Measurements from ENCODE around the gene FKBP15. TPM values are rescaled to one million over a fixed set of nuclear protein-coding genes. Genes with fewer than 3 reads are reported as not detected.

Gene FKBP15
- total and polyA plus RNA-seq, 2 of the 13 experiments (the other 11 are each of a cell fraction or from before 2014, with no cell fraction given): 12.3 to 18.6 TPM

DNA sequence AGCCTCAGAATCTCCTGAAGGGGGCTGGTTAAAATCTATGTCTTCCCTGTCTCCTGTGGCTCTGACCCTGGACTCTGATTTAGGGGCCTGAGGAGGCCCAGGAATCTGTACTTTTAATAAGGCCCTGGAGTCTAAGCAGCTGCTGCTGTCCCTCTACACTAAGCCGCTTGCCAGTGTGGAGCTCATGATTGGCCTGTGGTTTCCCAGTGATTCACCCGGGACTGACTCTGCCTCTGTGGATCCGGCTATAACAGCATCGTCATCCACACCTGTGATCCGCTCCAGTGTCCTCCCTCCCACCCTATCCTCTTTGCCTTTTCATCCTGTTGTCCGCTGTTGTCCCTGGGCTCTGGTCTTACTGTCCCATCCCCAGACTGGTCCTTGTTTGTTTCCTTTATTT is 66.6 kb downstream of the FKBP15 start (continued):
- TF ChIP-seq ZNF460 (CRISPR knock-in tag; IDR thresholded peaks at IDR 0.05; ENCODE audit: borderline replicate concordance) (no peak), SUZ12 (IDR thresholded peaks at IDR 0.05; ENCODE audit: low read depth, low read length) (no peak), NCOR1 (IDR thresholded peaks at IDR 0.05; ENCODE audit: borderline replicate concordance, low read length) (no peak), NR2F6 (IDR thresholded peaks at IDR 0.05) (no peak), NR2F6 (CRISPR knock-in tag; IDR thresholded peaks at IDR 0.05) (no peak)
- TF ChIP-seq, protein P1, sequence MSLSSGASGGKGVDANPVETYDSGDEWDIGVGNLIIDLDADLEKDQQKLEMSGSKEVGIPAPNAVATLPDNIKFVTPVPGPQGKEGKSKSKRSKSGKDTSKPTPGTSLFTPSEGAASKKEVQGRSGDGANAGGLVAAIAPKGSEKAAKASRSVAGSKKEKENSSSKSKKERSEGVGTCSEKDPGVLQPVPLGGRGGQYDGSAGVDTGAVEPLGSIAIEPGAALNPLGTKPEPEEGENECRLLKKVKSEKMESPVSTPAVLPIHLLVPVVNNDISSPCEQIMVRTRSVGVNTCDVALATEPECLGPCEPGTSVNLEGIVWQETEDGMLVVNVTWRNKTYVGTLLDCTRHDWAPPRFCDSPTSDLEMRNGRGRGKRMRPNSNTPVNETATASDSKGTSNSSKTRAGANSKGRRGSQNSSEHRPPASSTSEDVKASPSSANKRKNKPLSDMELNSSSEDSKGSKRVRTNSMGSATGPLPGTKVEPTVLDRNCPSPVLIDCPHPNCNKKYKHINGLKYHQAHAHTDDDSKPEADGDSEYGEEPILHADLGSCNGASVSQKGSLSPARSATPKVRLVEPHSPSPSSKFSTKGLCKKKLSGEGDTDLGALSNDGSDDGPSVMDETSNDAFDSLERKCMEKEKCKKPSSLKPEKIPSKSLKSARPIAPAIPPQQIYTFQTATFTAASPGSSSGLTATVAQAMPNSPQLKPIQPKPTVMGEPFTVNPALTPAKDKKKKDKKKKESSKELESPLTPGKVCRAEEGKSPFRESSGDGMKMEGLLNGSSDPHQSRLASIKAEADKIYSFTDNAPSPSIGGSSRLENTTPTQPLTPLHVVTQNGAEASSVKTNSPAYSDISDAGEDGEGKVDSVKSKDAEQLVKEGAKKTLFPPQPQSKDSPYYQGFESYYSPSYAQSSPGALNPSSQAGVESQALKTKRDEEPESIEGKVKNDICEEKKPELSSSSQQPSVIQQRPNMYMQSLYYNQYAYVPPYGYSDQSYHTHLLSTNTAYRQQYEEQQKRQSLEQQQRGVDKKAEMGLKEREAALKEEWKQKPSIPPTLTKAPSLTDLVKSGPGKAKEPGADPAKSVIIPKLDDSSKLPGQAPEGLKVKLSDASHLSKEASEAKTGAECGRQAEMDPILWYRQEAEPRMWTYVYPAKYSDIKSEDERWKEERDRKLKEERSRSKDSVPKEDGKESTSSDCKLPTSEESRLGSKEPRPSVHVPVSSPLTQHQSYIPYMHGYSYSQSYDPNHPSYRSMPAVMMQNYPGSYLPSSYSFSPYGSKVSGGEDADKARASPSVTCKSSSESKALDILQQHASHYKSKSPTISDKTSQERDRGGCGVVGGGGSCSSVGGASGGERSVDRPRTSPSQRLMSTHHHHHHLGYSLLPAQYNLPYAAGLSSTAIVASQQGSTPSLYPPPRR (CRISPR knock-in tag; IDR thresholded peaks at IDR 0.05; ENCODE audit: borderline replicate concordance): no peak

DNA sequence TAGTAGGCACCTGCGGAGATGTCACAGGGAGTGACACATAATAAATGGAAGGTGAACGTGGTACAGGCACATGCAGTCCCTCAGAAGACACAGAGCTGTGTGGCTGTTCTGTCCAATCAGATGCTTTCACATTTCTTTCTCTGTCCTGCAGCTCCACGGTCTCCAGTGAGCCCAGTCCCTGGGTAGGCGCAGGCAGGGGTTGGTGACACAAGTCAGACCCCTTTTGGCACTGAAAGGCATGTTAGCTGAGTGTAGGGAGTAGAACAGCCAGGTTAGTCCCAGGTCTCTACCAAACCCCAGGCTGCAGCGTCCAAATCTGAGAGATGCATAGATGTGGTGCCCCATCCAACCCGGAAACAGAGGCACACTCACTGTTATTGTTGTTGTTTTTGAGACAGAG is 67.5 kb downstream of the FKBP15 start:
- no peak overlapping the region for H3K9ac ChIP-seq (ENCODE audit: insufficient read depth, low read depth, low read length)
- H3K79me2 ChIP-seq (ENCODE audit: insufficient read depth, low read length): no peaks in the 10 kb centered on the region
- POLR2A ChIA-PET: no interaction called here
- CTCF ChIA-PET (ENCODE audit: low intra/inter-chr PET ratio, low total read pairs): interaction anchor here (1.0 kb wide), 1 partner anchor 12 kb away, joined by 3 read pairs; no protein-coding TSS in a partner anchor
- H4K20me1 ChIP-seq (ENCODE audit: insufficient read depth, low read length): no peaks in the 10 kb centered on the region
- H3K36me3 ChIP-seq (replicated peaks in 1 of 2; ENCODE audit: control insufficient read depth in 1 of 2, insufficient read depth in 2 of 2, low read length in 2 of 2): peaks cover 0 to under 1% of the 10 kb centered on the region in 2 experiments; a peak in 2 of 5 replicates
- H3K9me3 ChIP-seq (ENCODE audit: low read length): no peaks in the 10 kb centered on the region
- in situ Hi-C loops (cut with HindIII; ENCODE audit: extremely low pct_ligation_motif_present, low pct_unique_long_range_greater_than_20kb): no loop called here
- WGBS (ENCODE audit: low lambda C conversion rate): 92% methylated on average over 5 of the region's 6 CpGs
- ATAC-seq: no peak
- BruUV-seq (replicated peaks): no TSS peak
- DNase-seq (ENCODE audit: low spot score): no peak
- no peak overlapping the region for H2AFZ ChIP-seq (ENCODE audit: low read length)
- H3K27ac ChIP-seq (ENCODE audit: extremely low read length, insufficient read depth, low read length): no peak overlapping the region
- no peak overlapping the region for H3K4me2 ChIP-seq (ENCODE audit: low read depth, low read length)
- no peaks in the 10 kb centered on the region; a peak in 1 of 5 replicates for H3K27me3 ChIP-seq (ENCODE audit: control insufficient read depth in 1 of 2, insufficient read depth in 2 of 2, low read length in 2 of 2)
- peaks cover 55% of the 10 kb centered on the region for H3K4me1 ChIP-seq (ENCODE audit: insufficient read depth, low read length)
- no peak for FAIRE-seq
- no peak overlapping the region for H3K4me3 ChIP-seq (replicated peaks in 1 of 3; ENCODE audit: insufficient read depth in 1 of 3, low read depth in 2 of 3, low read length in 3 of 3)
- intact Hi-C loops (cut with micrococcal nuclease; ENCODE audit: unreplicated experiment): loop anchor here (5.0 kb wide), 1 partner anchor 69 kb away; the partner anchor contains the start of genes FKBP15 and SLC31A1
- TF ChIP-seq MBD4 (IDR thresholded peaks at IDR 0.05; ENCODE audit: borderline replicate concordance, low read length) (no peak), CHD4 (IDR thresholded peaks at IDR 0.05; ENCODE audit: borderline replicate concordance, low read length) (no peak), ZBTB38 (CRISPR knock-in tag; IDR thresholded peaks at IDR 0.05) (no peak), REL (CRISPR knock-in tag; conservative IDR thresholded peaks at IDR 0.05) (no peak), CHCHD3 (CRISPR knock-in tag; IDR thresholded peaks at IDR 0.05) (no peak)
- TF ChIP-seq, protein P2, sequence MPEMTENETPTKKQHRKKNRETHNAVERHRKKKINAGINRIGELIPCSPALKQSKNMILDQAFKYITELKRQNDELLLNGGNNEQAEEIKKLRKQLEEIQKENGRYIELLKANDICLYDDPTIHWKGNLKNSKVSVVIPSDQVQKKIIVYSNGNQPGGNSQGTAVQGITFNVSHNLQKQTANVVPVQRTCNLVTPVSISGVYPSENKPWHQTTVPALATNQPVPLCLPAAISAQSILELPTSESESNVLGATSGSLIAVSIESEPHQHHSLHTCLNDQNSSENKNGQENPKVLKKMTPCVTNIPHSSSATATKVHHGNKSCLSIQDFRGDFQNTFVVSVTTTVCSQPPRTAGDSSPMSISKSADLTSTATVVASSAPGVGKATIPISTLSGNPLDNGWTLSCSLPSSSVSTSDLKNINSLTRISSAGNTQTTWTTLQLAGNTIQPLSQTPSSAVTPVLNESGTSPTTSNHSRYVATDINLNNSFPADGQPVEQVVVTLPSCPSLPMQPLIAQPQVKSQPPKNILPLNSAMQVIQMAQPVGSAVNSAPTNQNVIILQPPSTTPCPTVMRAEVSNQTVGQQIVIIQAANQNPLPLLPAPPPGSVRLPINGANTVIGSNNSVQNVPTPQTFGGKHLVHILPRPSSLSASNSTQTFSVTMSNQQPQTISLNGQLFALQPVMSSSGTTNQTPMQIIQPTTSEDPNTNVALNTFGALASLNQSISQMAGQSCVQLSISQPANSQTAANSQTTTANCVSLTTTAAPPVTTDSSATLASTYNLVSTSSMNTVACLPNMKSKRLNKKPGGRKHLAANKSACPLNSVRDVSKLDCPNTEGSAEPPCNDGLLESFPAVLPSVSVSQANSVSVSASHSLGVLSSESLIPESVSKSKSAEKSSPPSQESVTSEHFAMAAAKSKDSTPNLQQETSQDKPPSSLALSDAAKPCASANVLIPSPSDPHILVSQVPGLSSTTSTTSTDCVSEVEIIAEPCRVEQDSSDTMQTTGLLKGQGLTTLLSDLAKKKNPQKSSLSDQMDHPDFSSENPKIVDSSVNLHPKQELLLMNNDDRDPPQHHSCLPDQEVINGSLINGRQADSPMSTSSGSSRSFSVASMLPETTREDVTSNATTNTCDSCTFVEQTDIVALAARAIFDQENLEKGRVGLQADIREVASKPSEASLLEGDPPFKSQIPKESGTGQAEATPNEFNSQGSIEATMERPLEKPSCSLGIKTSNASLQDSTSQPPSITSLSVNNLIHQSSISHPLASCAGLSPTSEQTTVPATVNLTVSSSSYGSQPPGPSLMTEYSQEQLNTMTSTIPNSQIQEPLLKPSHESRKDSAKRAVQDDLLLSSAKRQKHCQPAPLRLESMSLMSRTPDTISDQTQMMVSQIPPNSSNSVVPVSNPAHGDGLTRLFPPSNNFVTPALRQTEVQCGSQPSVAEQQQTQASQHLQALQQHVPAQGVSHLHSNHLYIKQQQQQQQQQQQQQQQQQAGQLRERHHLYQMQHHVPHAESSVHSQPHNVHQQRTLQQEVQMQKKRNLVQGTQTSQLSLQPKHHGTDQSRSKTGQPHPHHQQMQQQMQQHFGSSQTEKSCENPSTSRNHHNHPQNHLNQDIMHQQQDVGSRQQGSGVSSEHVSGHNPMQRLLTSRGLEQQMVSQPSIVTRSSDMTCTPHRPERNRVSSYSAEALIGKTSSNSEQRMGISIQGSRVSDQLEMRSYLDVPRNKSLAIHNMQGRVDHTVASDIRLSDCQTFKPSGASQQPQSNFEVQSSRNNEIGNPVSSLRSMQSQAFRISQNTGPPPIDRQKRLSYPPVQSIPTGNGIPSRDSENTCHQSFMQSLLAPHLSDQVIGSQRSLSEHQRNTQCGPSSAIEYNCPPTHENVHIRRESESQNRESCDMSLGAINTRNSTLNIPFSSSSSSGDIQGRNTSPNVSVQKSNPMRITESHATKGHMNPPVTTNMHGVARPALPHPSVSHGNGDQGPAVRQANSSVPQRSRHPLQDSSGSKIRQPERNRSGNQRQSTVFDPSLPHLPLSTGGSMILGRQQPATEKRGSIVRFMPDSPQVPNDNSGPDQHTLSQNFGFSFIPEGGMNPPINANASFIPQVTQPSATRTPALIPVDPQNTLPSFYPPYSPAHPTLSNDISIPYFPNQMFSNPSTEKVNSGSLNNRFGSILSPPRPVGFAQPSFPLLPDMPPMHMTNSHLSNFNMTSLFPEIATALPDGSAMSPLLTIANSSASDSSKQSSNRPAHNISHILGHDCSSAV (CRISPR knock-in tag; IDR thresholded peaks at IDR 0.05; ENCODE audit: borderline replicate concordance): no peak

Data from HepG2 (cell line).